Fibroblast of lung (primary cell): Measurements from ENCODE around the gene APOBEC3B. TPM values are rescaled to one million over a fixed set of nuclear protein-coding genes. Genes with fewer than 3 reads are reported as not detected.
A peak's percentile ranks its signal among the peaks of the same experiment; 100 is the strongest.

Source experiments
- DNase-seq, 2 donors: peaks; one replicate each; pipeline versions ENCODE4 v3.0.0 to v3.0.0-alpha.2; 2010; ENCODE audit warnings: low read depth in 2 of 2
- H2AFZ ChIP-seq: 2 replicates; pipeline ENCODE4 v1.5.1; 2012; ENCODE audit warnings: low read length, control low read depth, inconsistent platforms
- H3K27ac ChIP-seq: 2 replicates; pipeline ENCODE4 v1.5.1; 2011; ENCODE audit warnings: low read length, control low read depth; ENCODE audit not compliant: insufficient read depth
- H3K27me3 ChIP-seq: 2 replicates; pipeline ENCODE4 v1.5.1; 2011; ENCODE audit warnings: mild to moderate bottlenecking, low read length; ENCODE audit not compliant: control insufficient read depth, insufficient read depth
- H3K36me3 ChIP-seq: 2 replicates; pipeline ENCODE4 v1.5.1; 2011; ENCODE audit warnings: low read length; ENCODE audit not compliant: control insufficient read depth, insufficient read depth
- H3K4me1 ChIP-seq: 2 replicates; pipeline ENCODE4 v1.5.1; 2011; ENCODE audit warnings: low read length; ENCODE audit not compliant: control insufficient read depth, insufficient read depth; ENCODE audit errors: extremely low read depth
- H3K4me2 ChIP-seq: 2 replicates; pipeline ENCODE4 v1.5.1; 2011; ENCODE audit warnings: low read length, control low read depth; ENCODE audit not compliant: insufficient read depth; ENCODE audit errors: extremely low read depth
- H3K4me3 ChIP-seq, 4 experiments: fragments of 200-600 bp in 1 of 4; sonication (generic) in 1 of 4; replicated peaks in 1 of 4; 2 replicates each; pipeline ENCODE4 v1.5.1; 2011 to 2016; ENCODE audit warnings: low read length in 4 of 4, low read depth in 3 of 4, mild to moderate bottlenecking in 3 of 4, control low read depth in 2 of 4, inconsistent platforms in 1 of 4, mixed read lengths in 1 of 4; ENCODE audit not compliant: insufficient read depth in 1 of 4; ENCODE audit errors: control extremely low read depth in 1 of 4
- H3K79me2 ChIP-seq: 2 replicates; pipeline ENCODE4 v1.5.1; 2012; ENCODE audit warnings: mild to moderate bottlenecking, low read length, inconsistent platforms; ENCODE audit not compliant: control insufficient read depth, insufficient read depth
- H3K9ac ChIP-seq: 2 replicates; pipeline ENCODE4 v1.5.1; 2011; ENCODE audit warnings: mild to moderate bottlenecking, low read length, control low read depth; ENCODE audit not compliant: insufficient read depth
- H3K9me3 ChIP-seq: 2 replicates; pipeline ENCODE4 v1.5.1; 2012; ENCODE audit warnings: low read depth, low read length; ENCODE audit not compliant: control insufficient read depth, insufficient read depth
- H4K20me1 ChIP-seq: 2 replicates; pipeline ENCODE4 v1.5.1; 2011; ENCODE audit warnings: low read length; ENCODE audit not compliant: control insufficient read depth, insufficient read depth; ENCODE audit errors: extremely low read depth
- EZH2 ChIP-seq: IDR thresholded peaks from 2 replicates; pipeline ENCODE4 v1.5.1; 2012; ENCODE audit warnings: low read length, control low read depth, mild to moderate bottlenecking; ENCODE audit errors: missing control alignments
- polyA minus RNA-seq: library from RNA; depleted of rRNA, polyadenylated mRNA; stranded (reverse); fragments of >200 nt; gene quantifications from 2 replicates; pipeline ENCODE4 v1.2.3, GENCODE V29; 2011; ENCODE audit warnings: low replicate concordance
- polyA plus RNA-seq, 2 donors: library from polyadenylated mRNA; depleted of rRNA in 1 of 2; stranded (reverse) in 1 of 2; unstranded in 1 of 2; fragments of >200 nt; gene quantifications; 2 replicates each; pipeline ENCODE4 v1.2.1, GENCODE V29; 2011 to 2012; ENCODE audit warnings: missing spikeins in 1 of 2
- total RNA-seq: library from RNA; depleted of rRNA; stranded (reverse); fragments of >200 nt; gene quantifications from 2 replicates; pipeline ENCODE4 v1.2.1, GENCODE V29; 2014
- TF ChIP-seq, protein P1 (sequence below), 2 donors: IDR thresholded peaks in 1 of 2; conservative IDR thresholded peaks in 1 of 2; 1 replicate in 1 of 2; 2 replicates in 1 of 2; pipeline ENCODE4 v1.5.1; 2011 to 2012; ENCODE audit warnings: low read length in 2 of 2, control low read depth in 1 of 2, inconsistent platforms in 1 of 2, low read depth in 1 of 2, mild to moderate bottlenecking in 1 of 2

The APOBEC3B gene
- total RNA-seq: 0.77 and 2.3 TPM in 2 replicates
- polyA plus RNA-seq: 10.3 and 51.7 TPM in 2 replicates
- polyA plus RNA-seq (2012): 8.9 and 45.1 TPM in 2 replicates
- 11.9 and 51.5 TPM in 2 replicates for polyA minus RNA-seq

DNA sequence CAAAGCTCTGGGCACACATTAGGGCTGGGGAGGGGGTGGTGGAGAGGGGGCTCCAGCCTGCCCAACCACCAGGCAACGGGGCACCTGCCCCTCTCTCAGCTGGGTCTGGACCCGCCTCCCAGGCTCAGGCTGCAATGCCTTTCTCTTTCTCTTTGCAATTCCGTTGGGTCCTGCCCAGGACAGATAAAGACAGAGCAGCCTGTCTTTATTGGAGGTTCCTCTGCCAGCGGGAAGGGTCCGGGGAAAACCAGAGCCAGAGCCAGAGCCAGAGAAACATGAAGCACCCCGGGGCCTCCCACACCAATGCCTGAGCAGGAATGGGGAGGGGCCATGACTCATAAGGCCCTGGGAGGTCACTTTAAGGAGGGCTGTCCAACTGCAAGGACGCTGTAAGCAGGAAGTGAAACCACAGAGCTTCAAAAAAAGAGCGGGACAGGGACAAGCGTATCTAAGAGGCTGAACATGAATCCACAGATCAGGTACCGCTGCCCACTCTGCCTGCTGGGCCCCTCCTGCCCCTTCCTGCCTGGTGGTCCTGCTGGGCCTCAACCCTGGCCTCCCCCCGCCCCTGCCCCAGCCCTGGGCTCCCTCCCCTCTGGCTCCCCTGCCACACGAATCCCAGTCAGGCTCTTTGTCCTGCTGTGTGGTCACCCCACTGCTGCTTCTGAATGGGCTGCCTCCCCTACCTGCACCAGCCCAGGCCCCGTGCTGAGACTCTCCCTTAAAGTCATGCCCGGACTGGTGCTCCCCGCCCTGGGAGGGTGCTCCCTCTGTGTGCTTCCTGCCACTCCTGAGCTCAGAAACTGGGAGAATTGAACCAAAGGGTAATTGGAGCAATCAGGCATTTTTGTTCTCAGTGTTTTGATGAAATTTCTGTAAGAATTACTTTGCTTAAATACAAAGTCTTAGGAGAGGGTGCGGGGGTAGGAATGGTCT is at the start of gene APOBEC3B:
APOBEC3B (plus strand) TSS at position 356 of the 936 bp plus-strand sequence; CDS start at position 463, 107 bp downstream.
- TF ChIP-seq, protein P1, sequence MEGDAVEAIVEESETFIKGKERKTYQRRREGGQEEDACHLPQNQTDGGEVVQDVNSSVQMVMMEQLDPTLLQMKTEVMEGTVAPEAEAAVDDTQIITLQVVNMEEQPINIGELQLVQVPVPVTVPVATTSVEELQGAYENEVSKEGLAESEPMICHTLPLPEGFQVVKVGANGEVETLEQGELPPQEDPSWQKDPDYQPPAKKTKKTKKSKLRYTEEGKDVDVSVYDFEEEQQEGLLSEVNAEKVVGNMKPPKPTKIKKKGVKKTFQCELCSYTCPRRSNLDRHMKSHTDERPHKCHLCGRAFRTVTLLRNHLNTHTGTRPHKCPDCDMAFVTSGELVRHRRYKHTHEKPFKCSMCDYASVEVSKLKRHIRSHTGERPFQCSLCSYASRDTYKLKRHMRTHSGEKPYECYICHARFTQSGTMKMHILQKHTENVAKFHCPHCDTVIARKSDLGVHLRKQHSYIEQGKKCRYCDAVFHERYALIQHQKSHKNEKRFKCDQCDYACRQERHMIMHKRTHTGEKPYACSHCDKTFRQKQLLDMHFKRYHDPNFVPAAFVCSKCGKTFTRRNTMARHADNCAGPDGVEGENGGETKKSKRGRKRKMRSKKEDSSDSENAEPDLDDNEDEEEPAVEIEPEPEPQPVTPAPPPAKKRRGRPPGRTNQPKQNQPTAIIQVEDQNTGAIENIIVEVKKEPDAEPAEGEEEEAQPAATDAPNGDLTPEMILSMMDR (conservative IDR thresholded peaks at IDR 0.05 in 1 of 2, IDR thresholded peaks at IDR 0.05 in 1 of 2; ENCODE audit: low read depth in 1 of 2, low read length in 2 of 2): no peak
- no peak for TF ChIP-seq EZH2
- Histone ChIP-seq H3K27me3 (no peaks in the 10 kb centered on the region), H3K36me3 (no peaks in the 10 kb centered on the region), H2AFZ (peak within 1 kb of the TSS; percentile 65), H3K9me3 (no peaks in the 10 kb centered on the region), H3K27ac (peak within 1 kb of the TSS; percentile 68), H4K20me1 (no peaks in the 10 kb centered on the region), H3K4me1 (peaks cover 6% of the 10 kb centered on the region), H3K4me3 (peak within 1 kb of the TSS; percentile 45 to 57 (median 52)), H3K9ac (peak within 1 kb of the TSS; percentile 55), H3K4me2 (peak within 1 kb of the TSS; percentile 86), H3K79me2 (no peaks in the 10 kb centered on the region)
- DNase-seq: peak; percentile 94 to 96

DNA sequence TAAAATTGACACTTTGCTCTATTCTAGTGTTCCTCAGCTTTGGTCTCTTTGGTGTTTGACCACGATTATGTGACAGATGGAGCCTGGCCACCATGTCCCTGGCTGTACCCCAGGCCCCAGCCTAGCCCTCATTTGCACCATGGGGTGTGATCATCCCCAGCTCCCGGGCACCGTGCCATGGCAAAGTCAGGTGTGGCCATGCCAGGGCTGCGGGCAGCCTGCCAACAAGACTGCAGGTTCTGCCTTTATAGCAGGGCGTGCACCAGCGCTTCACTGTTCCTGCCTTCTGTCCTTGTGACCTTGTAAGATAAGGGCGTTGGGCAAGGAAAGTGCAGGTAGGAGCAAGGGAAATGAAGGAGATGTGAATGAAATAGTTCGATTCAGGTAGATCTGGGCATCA is 47.1 kb upstream of the APOBEC3B start:
- TF ChIP-seq EZH2: no peak
- TF ChIP-seq, protein P1 (conservative IDR thresholded peaks at IDR 0.05 in 1 of 2, IDR thresholded peaks at IDR 0.05 in 1 of 2; ENCODE audit: low read depth in 1 of 2, low read length in 2 of 2): no peak
- Histone ChIP-seq H3K36me3 (no peaks in the 10 kb centered on the region), H4K20me1 (no peaks in the 10 kb centered on the region), H2AFZ (no peak overlapping the region), H3K79me2 (no peaks in the 10 kb centered on the region), H3K4me2 (no peak overlapping the region), H3K4me3 (no peak overlapping the region), H3K27ac (no peak overlapping the region), H3K27me3 (no peaks in the 10 kb centered on the region), H3K4me1 (no peaks in the 10 kb centered on the region), H3K9me3 (no peaks in the 10 kb centered on the region), H3K9ac (no peak overlapping the region)
- no peak for DNase-seq

DNA sequence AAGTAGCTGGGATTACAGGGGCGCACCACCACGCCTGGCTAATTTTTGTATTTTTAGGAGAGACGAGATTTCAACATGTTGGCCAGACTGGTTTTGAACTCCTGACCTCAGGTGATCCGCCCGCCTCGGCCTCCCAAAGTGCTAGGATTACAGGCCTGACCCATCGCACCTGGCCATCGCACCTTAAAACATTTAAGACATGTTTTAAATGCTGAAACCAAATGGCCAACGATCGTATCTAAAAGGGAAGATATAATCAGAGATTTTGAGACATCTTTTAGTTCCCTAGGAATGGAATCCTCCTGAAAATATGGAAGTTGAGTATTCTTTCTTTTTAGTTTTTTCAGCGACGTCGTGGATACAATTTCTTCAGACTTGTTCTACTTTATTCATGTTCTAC is 46.5 kb upstream of the APOBEC3B start:
- TF ChIP-seq, protein P1 (conservative IDR thresholded peaks at IDR 0.05 in 1 of 2, IDR thresholded peaks at IDR 0.05 in 1 of 2; ENCODE audit: low read depth in 1 of 2, low read length in 2 of 2): no peak
- no peak for TF ChIP-seq EZH2
- H3K4me1 ChIP-seq: no peaks in the 10 kb centered on the region
- H3K36me3 ChIP-seq: no peaks in the 10 kb centered on the region
- no peak overlapping the region for H2AFZ ChIP-seq
- no peaks in the 10 kb centered on the region for H4K20me1 ChIP-seq
- peaks cover under 1% of the 10 kb centered on the region for H3K27me3 ChIP-seq
- DNase-seq: no peak
- H3K9me3 ChIP-seq: no peaks in the 10 kb centered on the region
- no peak overlapping the region for H3K4me3 ChIP-seq
- H3K79me2 ChIP-seq: no peaks in the 10 kb centered on the region
- H3K4me2 ChIP-seq: no peak overlapping the region
- H3K9ac ChIP-seq: no peak overlapping the region
- no peak overlapping the region for H3K27ac ChIP-seq
